8988T (cell line): ENCODE measurements around the gene CERT1.

Source experiments
- DNase-seq: peaks from one replicate; pipeline ENCODE4 v3.0.0; 2011

Gene CERT1

DNA sequence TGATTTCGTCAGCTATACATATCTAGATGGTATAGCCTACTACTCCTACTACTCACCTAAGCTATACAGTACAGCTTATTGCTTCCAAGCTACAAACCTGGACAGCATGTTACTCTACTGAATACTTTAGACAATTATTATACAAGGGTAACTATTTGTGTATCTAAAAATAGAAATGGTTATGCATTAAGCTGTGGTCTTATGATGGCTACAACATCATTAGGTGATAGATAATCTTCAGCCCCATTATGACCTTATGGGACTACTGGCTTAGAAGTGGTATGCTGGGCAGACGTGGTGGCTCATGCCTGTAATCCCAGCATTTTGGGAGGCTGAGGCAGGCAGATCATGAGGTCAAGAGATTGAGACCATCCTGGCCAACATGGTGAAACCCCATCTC is 40.2 kb downstream of the CERT1 start:
- no peak for DNase-seq

DNA sequence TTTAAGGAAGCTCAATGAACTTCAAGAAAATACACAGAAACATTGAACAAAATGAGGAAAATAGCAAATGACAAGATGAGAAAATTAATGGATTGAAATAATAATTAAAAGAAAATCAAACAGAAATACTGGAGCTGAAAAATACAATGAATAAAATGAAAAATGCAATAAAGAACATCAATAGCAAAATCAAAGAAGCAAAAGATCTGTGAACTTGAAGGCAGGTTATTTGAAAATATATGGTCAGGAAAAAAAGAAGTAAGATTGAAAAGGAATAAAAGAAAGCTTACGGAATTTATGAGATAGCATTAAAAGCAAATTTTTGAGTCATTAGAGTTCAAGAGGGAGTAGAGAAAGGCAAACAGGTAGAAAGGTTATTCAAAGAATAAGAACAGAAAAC is 42.4 kb downstream of the CERT1 start:
- DNase-seq, result no peak

DNA sequence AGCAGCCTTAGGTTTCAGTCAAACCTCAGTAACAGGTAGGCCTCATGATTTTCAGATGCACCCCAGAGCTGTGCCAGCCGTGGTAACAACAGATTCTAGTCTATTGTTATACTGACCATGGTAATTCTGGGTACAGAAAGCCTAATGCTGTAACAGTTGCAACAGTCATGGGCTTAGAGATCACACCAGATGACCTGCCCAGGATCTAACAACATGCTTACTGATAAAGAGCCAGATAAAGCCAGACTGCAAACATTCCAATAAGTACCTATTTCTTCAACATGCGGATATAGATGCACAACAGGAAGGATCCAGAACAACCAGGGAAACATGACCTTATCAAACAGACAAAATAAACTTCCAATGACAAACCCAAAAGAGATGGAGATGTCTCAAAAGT is 42.8 kb downstream of the CERT1 start:
- DNase-seq, result no peak

DNA sequence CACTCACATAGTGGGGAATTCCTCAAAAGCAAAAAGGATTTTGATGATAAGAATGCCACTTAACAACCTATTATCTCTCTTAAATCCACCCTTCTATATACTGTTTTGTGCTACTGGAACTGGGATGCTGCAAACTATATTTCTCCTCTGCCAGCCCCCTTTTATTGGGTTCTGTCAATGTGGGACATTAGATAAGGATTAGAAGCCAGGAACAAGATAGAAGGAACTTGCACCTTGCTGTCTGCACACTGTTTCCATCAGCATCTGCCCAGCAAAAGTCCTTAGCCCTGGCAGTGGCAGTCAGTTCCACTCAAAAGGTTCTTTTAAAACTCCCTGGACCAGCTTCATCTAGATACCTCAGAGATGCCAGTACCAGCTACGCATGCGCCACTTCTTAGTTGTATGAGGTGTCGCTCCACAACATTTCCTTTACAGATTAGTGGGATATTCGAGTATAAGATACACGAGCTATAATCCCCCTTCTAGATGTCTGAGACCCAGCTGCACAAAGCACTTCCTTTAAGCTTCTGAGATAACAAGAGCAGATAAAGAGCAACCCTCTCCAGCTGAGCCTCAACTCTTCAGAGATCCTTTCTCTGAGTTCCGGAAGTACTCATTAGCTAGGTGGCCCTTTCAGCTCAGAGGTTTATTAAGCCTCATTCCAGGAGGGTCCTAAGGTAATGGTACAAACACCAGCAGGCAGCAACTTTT is 45.3 kb downstream of the CERT1 start:
- DNase-seq, result no peak

DNA sequence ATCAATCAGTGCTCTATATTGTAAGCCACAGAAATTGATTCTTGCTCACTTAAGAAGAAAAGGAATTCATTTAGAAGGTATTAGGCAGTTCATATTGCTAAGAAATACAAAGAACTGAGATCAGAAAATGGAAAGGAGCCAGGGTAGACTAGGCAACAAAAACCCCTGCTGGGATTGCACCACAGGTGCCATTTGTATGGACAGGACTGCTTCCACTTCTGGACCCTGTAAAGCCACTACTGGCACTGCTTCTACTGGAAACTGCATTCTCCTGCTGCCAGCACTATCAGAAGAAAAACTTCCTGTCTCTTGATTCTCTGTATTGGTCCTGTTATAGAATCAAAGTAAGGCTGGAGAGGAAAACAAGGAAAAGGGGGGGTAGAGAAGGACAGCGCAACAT is 45.9 kb downstream of the CERT1 start:
- no peak for DNase-seq

DNA sequence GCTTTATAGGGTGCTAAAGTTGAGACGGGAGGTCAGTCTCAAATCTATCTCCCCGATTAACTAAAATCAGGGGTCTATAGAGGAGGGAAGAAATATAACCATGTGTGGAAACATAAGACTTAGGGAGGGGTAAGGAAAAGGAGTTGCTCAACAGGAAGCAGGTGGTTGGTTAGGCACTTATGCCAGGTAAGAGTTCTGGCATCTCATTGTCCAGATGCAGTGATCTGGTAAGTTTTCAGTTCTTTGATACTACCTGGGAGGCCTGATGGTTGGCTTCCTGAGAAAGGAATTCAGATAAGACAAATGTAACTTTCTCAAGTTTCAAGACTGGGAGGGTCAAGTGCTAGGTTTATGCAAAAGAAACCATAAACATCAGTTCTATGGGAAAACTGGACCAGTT is 47.7 kb downstream of the CERT1 start:
- no peak for DNase-seq

DNA sequence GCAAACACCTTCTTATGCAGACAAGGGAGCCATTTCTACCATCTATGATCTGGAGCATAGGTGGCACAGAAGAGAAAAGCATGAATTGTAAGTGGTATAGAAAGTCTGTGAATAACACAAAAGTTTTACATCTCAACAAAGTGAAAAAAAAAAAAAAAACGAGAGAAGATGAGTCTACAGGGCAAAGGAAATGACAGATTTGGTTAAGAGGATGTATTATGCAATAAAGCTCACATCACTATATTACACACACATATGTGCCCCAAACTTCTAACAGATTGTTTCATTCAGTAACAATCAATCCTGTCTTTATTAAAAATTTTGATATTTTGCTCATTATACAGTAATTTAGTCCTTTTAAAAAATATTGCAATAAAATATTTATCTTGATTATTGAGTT is 49.8 kb downstream of the CERT1 start:
- DNase-seq, result no peak

DNA sequence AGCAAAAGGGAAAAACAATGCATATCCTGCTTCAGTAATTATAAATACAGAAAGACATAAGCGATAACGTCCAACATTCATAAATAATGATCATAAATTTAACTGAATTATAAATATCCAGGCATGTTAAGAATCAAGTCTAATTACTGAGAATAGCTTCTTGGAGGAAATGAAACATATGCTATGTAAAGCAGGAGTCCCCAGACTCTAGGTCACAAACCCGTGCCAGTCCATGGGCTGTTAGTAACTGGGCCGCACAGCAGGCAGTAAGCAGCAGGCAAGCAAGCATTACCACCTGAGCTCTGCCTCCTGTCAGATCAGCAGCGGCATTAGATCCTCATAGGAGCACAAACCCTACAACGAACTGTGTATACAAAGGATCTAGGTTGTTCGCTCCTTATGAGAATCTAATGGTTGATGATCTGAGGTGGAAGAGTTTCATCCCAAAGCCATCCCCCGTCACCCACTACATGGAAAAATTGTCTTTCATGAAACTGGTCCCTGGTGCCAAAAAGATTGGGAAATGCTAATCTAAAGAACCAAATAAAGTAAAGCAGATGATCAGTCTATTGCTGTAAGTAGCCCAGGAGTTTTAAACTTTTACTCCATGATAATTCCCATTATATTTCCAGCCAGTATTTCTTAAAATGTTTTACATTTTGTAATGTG is 50.4 kb downstream of the CERT1 start:
- DNase-seq, result no peak

DNA sequence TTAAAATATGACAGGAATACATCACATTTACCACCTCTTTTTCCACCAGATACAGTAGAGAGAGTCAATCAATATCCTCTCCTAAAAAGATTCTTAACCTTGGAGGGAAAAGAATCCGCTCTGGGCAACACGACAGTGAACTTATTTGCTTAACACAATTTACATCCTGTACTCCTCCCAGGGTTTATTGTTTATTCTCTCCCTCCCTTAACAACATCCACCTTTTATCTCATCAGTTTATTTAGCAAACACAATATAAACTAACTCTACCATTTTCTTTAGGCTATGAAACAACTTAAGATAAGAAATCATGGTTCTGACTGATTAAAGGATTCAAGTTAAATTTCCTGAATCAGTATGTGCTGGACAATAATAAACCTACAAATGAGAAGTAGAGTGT is 50.9 kb downstream of the CERT1 start:
- DNase-seq, result no peak

DNA sequence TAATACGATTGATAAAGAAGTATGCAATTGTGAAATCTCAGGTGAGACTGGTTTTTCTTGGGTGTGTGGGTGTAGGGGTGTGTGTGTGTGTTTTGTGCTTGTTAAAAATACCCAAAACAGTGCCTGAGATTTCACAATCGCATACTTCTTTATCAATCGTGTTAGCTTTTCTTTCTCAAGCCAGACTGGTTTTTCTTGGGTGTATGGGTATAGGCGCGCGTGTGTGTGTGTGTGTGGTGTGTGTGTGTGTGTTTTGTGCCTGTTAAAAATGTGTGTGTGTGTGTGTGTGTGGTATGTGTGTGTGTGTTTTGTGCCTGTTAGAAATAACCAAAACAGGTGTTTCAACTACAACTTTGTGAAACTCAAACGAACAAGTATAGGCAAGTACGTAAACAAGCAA is 53.7 kb downstream of the CERT1 start:
- DNase-seq, result no peak

DNA sequence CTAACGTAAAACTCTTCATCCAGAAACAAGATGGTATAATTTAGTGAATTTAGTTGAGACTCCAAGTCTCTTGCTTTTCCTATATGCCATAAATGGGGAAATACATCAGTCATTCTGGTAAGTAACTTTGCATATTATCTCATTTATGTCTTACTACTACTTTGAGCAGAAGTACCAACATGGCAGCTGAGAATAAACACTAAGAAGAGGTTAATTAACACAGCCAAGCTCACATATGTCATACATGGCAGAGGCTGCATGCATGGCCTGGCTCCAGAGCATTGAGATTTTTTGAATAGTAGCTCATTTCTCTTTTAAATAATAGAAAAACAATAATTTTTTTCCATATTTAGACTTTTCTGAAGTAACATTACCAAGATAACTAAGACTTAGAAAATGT is 54.3 kb downstream of the CERT1 start:
- DNase-seq, result no peak

DNA sequence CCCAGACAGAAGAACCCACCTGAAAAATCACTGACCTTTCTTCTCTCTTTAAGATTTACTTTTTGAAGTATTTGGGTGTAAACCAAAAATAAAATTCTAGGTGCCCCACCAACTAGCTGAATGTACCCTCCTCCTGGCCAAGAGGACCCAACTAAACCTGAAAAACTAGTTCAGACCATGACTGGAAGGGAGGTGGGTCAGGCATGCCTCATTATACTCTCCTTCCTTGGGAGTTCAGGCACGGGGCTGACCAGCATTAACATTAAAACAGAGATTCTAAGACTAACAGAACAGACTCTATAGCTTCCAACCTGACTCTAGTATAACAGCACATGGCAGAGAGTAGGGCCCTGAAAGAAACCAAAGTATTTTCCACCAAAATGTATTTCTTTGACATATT is 61.4 kb downstream of the CERT1 start:
- no peak for DNase-seq

DNA sequence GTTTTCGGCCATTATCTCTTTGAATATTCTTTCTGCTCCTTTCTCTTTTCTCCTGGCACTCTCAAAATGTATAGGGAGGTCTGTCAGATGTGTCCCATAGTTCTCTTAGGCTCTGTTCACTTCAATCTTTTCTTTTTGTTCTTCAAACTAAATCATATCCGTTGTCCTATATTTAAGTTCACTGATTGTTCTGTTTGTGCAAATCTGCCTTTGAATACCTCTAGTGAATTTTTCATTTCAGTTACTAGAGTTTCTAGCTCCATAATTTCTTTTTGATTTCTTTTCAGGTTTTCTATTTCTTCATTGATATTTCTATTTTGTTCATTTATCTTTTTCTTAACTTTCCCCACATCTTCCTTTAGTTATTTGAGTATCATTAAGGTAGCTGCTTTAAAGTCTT is 65.4 kb downstream of the CERT1 start:
- DNase-seq, result no peak

DNA sequence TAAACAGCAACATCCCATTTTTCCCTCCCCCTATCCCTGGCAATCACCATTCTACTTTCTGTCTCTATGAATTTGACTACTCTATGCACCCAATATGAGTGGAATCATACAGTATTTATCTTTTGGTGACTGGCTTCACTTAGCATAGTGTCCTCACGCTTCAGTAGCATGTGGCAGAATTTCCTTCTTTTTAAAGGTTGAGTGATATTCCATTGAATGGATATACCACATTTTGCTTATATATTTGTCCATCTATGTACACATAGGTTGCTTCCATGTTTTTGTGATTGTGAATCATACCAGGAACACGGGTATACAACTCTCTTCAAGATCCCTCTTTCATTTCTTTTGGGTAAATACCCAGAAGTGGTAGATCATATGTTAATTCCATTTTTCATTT is 69.9 kb downstream of the CERT1 start:
- DNase-seq, result no peak

DNA sequence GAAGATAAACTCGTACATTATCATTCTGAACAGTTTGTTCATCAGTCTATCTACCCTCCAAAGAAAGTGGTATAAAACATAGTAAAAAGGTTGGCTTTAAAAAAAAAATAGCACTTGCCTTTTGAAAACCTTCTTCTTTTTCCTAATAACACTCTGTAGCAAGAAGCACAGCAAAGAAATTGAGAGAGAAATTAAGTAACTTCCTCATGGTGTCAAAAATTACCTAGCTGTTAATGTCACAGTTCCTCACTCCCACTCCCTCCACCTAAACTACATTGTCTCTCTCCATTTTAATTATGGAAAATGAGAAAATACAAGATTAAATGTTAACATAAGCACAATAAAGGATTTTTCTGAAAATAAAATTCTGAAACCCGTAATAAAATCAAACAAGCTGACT is 72.2 kb downstream of the CERT1 start:
- DNase-seq, result no peak

DNA sequence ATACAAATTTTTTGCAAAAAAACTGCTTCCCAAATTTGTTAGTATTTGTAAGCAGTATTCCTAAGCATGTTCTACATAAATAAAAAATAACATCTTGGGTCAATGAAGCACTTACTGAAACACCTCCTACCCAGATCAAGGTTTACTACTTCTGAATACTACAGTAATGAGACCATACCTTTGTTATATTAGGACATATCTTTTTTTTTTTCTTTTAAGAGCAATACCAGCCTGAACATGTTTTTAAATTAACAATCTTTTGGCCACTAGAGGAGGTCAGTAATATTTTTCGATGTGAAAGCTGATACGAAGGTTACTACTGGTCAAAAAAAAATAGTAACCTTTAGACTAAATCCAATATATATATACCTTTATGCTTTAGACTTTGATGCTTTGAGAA is 72.7 kb downstream of the CERT1 start:
- DNase-seq, result no peak

DNA sequence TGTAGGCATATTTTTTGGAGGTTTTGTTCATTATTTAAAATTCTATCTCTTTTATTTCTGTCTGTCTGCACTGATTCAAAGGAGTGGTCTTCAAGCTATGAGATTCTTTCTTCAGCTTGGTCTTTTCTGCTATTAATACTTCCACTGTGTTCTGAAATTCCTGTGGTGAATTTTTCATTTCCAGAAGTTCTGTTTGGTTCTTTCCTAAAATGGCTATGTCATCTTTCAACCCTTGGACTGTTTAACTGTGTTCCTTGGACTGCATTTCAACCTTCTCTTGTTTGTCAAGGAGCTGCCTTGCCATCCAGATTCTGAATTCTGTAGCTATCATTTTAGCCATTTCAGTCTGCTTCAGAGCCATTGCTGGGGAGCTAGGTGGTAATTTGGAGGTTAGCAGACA is 76.3 kb downstream of the CERT1 start:
- no peak for DNase-seq

DNA sequence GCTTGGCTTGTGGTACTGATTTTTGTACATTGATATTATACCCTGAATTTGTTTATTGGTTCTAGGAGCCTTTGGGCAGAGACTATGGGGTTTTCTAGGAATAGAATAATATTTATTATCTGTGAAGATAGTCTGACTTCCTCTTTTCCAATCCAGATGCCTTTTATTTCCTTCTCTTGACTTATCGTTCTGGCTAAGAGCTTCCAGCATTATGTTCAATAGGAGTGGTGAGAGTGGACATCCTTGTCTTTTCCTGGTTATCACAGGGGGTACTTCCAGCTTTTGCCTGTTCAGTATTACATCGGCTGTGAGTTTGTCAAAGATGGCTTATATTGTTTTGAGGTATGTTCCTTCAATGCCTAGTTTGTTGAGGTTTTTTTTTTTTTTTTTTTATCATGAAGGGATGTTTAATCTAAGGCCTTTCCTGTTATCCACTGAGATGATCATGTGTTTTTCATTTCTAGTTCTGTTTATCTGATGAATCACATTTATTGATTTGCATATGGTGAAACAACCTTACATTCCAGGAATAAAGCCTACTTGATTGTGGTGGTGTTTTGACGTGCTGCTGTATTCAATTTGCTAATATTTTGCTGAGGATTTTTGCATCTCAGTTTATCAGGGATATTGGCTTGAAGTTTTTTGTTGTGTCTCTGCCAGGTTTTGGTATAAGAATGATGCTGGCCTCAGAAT is 77.5 kb downstream of the CERT1 start:
- no peak for DNase-seq

DNA sequence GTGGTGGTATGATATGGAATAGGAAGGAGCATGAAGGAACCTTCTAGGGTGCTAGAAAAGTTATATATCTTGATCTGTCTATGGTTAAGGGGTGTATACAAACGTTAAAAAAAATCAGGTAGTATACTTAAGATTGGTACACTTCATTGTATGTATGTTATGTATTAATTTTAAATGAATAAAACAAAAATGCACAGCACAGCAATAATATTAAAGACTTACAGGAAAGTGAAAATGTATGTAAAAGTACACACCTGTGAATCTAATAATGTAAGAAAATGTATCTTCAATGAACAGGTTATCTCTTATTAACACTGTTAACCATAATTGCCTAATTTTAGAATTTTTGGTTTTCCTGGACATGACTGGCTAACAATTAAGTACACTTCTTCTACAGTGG is 97.2 kb downstream of the CERT1 start:
- DNase-seq, result no peak

DNA sequence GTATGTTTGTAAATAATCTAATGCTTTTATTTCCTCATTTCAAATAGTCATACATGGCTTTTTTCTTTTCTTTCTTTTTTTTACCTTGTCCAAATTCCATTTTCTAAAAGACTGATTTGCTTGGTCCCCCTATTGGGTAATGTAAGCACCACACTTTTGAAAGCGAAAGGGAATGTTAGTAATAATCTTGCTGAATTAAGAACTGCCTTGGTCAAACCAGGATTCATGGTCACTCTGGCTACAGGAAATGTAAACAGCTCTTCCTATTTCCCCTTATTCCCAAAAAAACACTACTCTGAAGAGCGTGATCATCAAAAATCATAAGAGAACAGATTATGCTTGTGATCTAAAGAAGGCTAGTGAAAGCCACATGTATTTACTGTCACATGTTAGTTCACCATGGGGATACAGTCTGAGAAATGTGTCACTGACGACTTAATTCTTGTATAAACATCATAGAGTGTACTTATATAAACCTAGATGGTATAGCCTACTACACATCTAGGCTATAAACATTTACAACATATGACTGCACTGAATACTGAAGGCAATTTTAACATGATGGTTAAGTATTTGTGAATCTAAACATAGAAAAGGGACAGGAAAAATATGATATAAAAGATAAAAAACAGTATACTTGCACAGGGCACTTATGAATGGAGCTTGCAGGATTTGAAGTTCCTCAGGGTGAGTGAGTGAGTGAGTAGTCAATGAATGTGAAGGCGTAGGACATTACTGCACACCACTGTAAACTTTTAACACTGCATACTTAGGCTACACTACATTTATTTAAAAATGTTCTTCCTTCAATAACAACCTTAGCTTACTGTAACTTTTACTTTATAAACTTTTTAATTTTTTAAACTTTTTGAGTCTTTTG is 99.1 kb downstream of the CERT1 start:
- DNase-seq, result no peak

DNA sequence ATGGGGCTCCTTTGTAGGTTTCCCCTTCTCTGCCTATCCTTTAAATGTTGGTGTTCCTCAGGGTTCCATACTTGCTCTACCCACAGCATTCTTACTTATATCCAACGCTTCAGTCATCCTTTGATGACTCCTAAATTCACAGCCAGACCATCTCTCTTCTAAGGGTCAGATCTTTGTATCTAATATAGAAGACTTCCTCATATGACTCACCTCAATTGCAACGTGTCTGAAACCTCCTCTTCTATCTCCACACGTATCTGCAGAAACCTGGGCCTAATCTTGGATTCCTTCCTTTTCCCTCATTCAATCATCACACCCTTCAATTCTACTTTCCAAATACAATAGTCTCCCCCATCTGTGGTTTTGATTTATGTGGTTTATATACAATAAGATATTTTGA is 106.1 kb downstream of the CERT1 start:
- DNase-seq, result no peak

DNA sequence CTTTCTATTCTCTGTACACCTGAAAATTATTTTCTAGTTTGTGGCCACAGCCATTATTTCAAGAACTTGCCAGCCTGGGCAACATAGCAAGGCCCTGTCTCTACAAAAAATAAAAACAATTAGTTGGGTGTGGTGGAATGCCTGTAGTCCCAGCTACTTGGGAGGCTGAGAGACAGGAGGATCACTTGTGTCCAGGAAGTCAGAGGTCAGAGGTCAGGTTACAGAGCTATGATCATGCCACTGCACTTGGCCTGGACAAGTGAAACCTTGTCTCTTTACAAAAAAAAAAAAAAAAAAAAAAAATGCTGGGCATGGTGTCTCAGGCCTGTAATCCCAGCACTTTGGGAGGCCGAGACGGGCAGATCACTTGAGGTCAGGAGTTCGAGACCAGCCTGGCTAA is 116.2 kb downstream of the CERT1 start:
- DNase-seq, result no peak

DNA sequence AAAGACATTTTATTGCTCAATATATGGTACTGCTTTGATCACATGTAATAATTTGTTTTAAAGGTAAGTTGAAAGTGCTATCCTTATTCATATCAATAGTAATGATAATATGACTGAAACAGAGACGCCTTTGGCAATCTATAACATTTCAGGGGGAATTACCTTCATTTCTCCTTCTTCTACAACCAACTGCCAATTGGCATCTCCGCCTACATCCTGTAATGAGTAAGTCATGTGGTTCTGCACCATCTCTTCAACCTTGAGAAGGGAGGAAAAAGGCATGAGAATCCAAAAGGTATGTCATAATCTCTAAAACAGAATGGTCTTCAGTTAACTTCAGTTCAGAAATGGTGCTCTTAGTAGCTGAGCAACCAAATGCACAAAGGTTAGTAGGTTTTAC is 122.0 kb downstream of the CERT1 start:
- DNase-seq, result no peak

DNA sequence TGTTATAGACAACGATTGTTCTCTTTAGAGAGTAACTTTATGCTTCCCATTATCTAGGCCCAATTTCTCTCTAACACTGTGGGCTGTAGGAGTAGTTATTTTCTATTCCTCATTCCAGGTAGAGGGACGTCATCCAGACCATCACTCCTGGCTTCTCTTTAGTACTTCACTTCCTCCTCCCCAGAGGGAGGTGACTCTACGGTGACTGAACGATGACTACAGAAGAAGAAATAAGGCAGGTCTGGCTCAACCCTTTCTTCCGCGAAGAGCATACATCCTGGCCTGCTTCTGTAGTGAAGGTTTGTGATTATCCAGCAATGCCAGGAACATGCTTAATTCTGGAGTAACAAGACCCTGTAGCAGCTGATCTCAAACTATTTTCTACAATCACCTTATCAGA is 123.6 kb downstream of the CERT1 start:
- DNase-seq, result no peak
